Stimulated activated naive CD8-positive, alpha-beta T cell treated with anti-CD3 and anti-CD28 coated beads, Interleukin-15, Interleukin-2, amounts not matched to agents 100 ng/mL and 50 ng/mL, for 24 hours (primary cell): ENCODE results near the gene MAP3K7CL.

Source experiments
- H3K27ac Mint-ChIP-seq: one replicate; pipeline ENCODE4 v1.8.0; 2021; ENCODE audit warnings: mild to moderate bottlenecking, mixed read lengths
- H3K27me3 Mint-ChIP-seq: one replicate; pipeline ENCODE4 v1.8.0; 2021; ENCODE audit warnings: mixed read lengths
- H3K36me3 Mint-ChIP-seq: one replicate; pipeline ENCODE4 v1.8.0; 2021; ENCODE audit warnings: low read depth, mixed read lengths
- H3K4me1 Mint-ChIP-seq: one replicate; pipeline ENCODE4 v1.8.0; 2021; ENCODE audit warnings: low read depth, mixed read lengths
- H3K4me3 Mint-ChIP-seq: one replicate; pipeline ENCODE4 v1.8.0; 2021; ENCODE audit warnings: mild to moderate bottlenecking, mixed read lengths
- H3K9me3 Mint-ChIP-seq: one replicate; pipeline ENCODE4 v1.8.0; 2021; ENCODE audit warnings: mixed read lengths

Gene MAP3K7CL, protein sequence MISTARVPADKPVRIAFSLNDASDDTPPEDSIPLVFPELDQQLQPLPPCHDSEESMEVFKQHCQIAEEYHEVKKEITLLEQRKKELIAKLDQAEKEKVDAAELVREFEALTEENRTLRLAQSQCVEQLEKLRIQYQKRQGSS

DNA sequence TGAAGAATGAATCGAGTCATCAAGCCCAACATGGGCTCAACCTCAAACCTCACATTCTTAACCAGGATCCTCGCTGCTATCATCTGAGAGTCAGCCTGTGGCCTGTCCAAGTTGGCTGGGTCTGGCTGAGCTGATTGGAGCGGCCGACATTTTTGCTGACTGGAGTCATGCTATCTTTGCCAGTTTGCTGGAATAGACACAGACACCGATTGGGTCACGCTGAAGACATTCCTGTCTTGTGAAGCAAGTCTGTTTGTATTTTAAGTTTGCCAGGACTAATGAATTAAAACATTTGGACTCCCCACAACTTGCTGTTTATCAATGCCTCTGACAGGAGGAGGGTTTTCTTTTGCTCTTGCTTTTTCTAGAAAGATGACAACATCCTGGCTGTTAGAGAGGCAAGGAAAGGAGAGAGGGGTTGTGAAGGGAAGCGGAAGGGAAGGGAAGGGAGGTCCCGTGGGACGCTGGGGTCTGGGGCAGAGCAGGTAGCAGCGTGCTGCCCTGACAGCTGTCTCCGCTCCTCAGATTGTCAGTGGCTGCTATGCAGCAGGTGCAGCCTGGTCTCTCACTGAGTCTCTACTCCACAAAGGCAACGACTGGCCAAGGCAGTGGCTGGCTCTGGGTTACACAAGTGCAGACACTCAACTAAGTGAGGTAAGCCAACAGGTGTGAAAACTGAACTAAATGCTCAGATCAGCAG lies at the start of gene MAP3K7CL:
Gene MAP3K7CL, plus strand, starts transcription at position 375 of the 700 bp plus-strand sequence. CDS start 2,701 bp downstream, outside the sequence.
- Mint-ChIP-seq H3K27ac (no peak within 1 kb of the TSS), H3K36me3 (peaks cover 3% of the 10 kb centered on the region), H3K9me3 (peaks cover 4% of the 10 kb centered on the region), H3K4me3 (no peak within 1 kb of the TSS), H3K4me1 (no peaks in the 10 kb centered on the region), H3K27me3 (no peaks in the 10 kb centered on the region)

DNA sequence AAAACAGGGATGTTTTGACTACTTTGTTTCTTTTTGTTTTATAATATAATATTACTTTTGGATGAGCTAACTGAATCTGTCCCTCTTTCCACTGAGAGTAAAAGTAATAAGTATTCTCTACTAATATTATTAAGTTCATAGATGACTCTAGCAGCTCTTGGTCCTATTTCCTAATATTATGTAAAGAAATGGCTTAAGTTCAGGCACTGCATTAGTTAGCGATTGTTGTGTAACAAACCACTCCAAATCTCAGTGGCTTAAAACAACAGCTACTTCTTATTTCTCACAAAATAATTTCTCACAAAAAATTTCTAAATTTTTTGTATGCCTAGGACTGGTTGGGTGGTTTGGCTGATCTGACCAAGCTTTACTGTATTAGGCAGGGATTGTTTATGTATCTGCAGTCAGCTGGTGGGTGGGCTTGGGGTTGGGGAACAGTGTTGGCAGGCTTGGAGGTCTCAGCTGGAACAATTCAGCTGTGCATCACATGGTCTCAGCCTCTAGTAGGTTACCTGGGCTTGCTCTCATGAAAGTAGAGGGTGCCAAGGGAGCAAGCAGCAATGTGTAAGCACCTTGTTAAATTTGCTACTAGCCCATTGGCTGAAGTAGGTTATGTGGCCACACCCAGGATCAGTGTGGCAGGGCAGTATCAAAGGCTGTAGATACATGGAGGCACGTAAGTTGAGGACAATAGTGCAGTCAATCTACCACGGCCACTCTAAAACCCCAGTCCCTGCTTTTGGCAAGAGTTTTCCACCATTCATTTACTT lies 48.2 kb upstream of the MAP3K7CL start:
- Mint-ChIP-seq H3K27ac (peak overlapping the region; percentile 16), H3K9me3 (no peaks in the 10 kb centered on the region)

DNA sequence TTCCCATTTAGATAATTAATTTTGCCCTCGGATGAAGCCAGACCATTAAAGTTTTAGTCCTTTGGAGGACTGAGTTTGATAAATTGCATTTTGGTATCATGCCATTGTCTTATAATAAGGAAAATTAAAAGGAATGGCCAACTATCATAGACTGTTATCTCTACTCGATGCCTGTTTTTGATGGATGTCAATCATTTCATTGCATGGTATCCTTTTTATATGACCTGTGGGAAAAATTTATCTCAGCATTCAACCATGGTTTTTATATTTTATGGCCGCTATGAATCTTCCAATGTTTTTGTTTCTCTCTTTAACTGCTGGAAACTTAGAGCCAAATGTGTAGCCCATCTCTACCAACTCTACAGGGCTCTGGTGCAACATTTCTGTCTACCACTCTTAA lies 47.1 kb upstream of the MAP3K7CL start:
- Mint-ChIP-seq H3K27ac (no peak overlapping the region), H3K36me3 (no peaks in the 10 kb centered on the region), H3K27me3 (no peaks in the 10 kb centered on the region), H3K4me3 (no peak overlapping the region), H3K4me1 (peaks cover 46% of the 10 kb centered on the region), H3K9me3 (no peaks in the 10 kb centered on the region)

More for the DNA sequence above, 48.2 kb upstream of the MAP3K7CL start:
- no peak overlapping the region for H3K4me3 Mint-ChIP-seq
- H3K27me3 Mint-ChIP-seq: no peaks in the 10 kb centered on the region
- H3K36me3 Mint-ChIP-seq: no peaks in the 10 kb centered on the region
- H3K4me1 Mint-ChIP-seq: peaks cover 55% of the 10 kb centered on the region

DNA sequence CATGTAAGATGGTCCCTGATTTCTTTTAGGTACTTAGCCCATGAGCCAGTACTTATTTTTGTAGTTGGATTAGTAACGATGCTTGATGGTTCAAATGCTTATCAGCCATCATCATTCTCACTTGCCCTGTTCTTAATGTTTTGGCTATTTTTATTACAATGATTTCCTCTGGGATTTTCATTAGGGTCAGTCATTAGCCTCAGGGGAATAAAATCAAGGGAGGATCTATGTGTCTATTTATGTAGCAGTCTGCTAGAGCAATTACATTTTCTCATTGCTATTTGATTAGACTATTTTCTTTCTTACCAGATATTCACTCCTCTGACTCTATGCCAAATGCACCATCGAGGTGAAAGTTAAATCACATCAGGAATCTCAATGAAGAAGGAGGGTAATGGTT lies 46.1 kb upstream of the MAP3K7CL start:
- Mint-ChIP-seq H3K27ac (no peak overlapping the region), H3K36me3 (no peaks in the 10 kb centered on the region), H3K27me3 (no peaks in the 10 kb centered on the region), H3K9me3 (no peaks in the 10 kb centered on the region), H3K4me3 (no peak overlapping the region), H3K4me1 (peaks cover 36% of the 10 kb centered on the region)

DNA sequence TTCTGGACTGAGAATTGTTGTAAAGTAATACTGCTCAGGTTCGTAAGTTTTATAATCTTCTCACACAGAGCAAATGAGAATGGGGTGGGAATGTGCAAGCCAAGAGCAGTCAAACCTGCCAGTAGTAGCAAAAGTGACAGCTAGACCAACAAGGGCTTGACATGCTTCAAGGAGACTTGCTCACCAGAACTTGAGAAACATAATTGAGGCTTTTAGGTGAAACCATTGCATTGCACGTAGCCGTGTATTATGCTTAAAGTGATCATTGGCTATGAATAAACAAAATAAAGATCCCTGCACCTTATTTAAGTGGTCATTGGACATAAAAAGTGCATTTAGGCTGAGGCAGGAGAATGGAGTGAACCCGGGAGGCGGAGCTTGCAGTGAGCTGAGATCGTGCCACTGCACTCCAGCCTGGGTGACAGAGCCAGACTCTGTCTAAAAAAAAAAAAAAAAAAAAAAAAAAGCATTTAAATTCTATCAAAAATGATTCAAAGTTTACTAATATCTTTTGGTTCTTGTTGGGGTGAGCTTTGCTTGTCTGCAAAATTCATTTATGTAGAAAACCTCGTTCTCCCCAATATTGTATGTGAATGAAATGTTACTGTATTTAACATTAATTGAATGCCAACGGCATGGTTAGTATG lies 45.2 kb upstream of the MAP3K7CL start:
- H3K27me3 Mint-ChIP-seq: no peaks in the 10 kb centered on the region
- H3K27ac Mint-ChIP-seq: no peak overlapping the region
- no peaks in the 10 kb centered on the region for H3K36me3 Mint-ChIP-seq
- no peaks in the 10 kb centered on the region for H3K9me3 Mint-ChIP-seq
- H3K4me1 Mint-ChIP-seq: peaks cover 27% of the 10 kb centered on the region
- H3K4me3 Mint-ChIP-seq: no peak overlapping the region

DNA sequence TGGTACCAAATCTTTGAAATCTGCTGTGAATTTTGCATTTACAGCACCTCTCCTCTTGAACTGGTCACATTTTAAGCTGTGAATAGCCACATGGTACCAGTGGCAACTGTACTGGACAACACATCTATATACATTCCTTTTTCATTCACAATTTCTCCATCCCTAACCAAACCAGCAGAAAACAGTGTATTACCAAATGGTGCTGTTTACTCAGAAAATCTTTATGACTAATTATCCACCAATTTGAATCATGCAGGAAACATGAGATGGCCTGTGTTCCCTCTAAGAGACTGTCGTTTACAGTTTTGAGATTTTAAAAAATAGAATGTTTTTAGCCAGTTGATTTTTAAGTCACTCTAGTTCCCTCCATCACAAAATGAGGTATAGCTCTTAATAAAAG lies 39.4 kb upstream of the MAP3K7CL start:
- Mint-ChIP-seq H3K9me3 (no peaks in the 10 kb centered on the region), H3K4me3 (no peak overlapping the region), H3K27ac (no peak overlapping the region), H3K36me3 (peaks cover 15% of the 10 kb centered on the region), H3K27me3 (no peaks in the 10 kb centered on the region), H3K4me1 (no peaks in the 10 kb centered on the region)

DNA sequence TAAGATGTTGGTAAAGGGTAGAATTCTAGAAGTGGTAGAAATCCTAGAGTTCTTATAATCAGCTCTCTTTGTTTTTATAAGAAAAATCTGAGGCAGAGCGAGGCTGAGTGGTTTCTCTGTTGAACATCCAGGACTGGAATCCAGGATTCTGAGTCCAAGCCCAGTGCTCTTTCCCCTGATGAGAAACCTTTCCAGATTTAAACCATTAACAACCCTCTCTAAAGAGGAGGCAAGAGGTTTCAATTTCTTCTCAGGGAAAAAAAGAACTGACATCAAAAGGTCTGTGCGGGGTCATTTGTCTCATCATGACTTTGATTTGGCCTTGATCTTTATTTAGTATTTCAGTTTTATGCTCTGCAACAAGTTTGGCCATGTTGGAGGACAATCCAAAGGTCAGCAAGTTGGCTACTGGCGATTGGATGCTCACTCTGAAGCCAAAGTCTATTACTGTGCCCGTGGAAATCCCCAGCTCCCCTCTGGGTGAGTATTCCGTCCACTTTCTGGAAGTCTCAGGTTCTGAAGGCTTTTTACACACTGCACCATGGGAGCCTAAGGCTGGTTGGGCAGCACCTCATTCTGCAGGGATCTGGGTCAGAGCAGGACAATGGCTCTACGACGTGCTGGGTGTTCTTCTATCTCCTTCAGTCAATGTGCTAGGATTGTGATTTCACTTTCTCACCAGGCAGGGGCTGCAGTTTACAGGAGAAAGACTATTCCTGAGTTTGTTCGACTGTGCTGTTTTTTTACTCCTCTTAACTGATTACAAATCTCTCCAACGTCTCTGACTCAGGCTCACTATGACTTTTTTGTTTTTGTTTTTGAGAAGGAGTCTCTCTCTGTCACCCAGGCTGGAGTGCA lies 38.1 kb upstream of the MAP3K7CL start:
- Mint-ChIP-seq H3K4me1 (no peaks in the 10 kb centered on the region), H3K27ac (no peak overlapping the region), H3K9me3 (no peaks in the 10 kb centered on the region), H3K36me3 (peaks cover 15% of the 10 kb centered on the region), H3K4me3 (no peak overlapping the region), H3K27me3 (no peaks in the 10 kb centered on the region)

DNA sequence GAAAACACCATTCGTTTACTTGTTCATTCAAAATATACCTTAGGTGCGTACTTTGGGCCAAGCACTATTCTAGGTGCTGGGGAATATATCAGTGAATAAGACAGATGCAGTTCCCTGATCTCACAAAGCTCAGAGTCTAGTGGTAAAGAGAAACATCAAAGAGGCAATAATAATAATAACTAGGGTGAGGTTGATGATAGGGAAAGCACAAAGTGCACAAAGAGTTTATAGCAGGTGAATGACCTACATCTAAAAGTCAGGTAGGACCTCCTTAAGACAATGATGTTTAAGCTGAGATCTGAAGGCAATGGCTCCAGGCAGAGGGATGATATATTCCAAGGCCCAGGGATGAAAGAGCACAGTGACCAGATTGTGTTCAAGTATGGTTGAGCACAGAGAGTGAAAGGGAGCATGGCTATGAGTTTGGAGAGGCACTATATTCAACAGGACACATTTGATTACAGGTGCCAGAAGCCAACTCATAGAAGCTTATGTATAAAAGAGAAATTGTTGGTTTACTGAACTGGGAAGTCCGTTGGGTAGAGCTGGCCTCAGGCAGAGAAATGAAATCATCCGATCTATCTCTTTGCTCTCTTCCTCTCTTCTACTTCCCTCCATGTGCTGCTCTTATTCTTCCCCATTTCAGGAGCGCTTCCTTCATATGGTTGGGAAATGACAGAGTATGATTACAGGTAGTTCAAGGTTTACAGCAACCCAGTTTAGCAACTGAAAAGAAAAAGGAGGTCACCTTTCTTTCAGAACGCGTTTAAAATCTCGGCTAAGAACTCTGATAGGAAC lies 34.0 kb upstream of the MAP3K7CL start:
- no peaks in the 10 kb centered on the region for H3K9me3 Mint-ChIP-seq
- peaks cover 19% of the 10 kb centered on the region for H3K36me3 Mint-ChIP-seq
- H3K4me3 Mint-ChIP-seq: no peak overlapping the region
- no peak overlapping the region for H3K27ac Mint-ChIP-seq
- H3K27me3 Mint-ChIP-seq: no peaks in the 10 kb centered on the region
- H3K4me1 Mint-ChIP-seq: no peaks in the 10 kb centered on the region

DNA sequence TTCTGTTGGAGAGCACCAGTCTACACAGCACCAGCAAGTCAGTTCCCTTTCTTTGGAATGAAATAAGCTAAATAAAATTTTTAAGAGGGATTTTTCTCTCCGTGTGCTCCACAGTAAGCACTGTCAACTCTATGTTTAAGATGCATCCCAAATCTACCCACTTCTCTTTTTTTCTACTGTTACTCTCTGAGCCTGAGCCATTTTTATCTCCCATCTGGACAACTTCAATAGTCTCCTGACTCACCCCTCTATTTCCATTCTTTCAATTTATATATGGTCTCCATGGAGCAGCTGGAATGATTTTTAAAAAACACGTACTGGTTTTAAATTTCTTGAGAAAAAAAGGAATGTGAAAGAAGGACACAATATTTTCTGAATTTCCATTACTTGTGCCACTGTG lies 32.3 kb upstream of the MAP3K7CL start:
- H3K4me1 Mint-ChIP-seq: no peaks in the 10 kb centered on the region
- no peaks in the 10 kb centered on the region for H3K9me3 Mint-ChIP-seq
- no peak overlapping the region for H3K4me3 Mint-ChIP-seq
- no peaks in the 10 kb centered on the region for H3K27me3 Mint-ChIP-seq
- H3K36me3 Mint-ChIP-seq: peaks cover 18% of the 10 kb centered on the region
- no peak overlapping the region for H3K27ac Mint-ChIP-seq

DNA sequence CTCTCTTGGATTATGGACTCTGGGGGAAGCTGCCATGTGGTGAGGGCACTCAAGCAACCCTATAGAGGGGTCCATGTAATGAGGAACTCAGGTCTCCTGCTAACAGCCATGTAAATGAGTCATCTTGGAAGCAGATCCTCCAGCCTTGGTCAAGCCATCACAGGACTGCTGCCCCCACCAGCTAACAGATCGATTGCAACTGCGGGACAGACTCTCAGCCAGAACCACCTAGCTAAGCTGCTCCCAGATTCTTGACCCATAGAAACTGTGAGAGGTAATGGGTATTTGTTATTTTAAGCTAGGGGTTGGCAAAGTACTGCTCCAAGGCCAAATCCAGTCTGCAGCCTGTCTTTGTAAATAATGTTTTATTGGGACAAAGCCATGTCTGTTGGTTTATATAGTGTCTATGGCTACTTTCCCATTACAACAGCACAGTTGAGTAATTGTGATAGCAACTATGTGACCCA lies 27.6 kb upstream of the MAP3K7CL start:
- H3K4me1 Mint-ChIP-seq: no peaks in the 10 kb centered on the region
- no peaks in the 10 kb centered on the region for H3K9me3 Mint-ChIP-seq
- H3K36me3 Mint-ChIP-seq: peaks cover 16% of the 10 kb centered on the region
- no peak overlapping the region for H3K27ac Mint-ChIP-seq
- H3K27me3 Mint-ChIP-seq: no peaks in the 10 kb centered on the region
- H3K4me3 Mint-ChIP-seq: no peak overlapping the region

DNA sequence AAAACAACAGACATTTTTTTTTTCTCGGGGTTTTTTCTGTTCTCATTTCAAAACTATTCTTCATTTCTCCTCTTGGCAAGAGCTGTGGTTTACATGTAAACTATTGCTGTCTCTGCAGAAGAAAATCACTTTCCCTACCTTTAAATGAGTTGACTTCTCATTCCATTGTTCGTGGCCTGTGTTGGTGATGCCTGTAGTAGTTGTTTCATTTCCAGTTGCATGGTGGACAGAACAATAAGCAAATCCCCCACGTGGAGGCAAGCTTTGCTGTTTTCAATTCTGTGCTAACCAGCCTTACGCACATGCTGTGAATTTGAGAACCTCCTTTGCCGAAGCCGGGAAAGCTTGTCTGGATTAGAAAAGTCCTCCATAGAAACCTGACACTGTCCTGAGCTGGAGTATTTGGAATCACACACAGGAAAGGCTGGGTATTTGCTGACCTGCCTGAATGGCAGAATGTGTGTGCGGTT lies 26.2 kb upstream of the MAP3K7CL start:
- H3K9me3 Mint-ChIP-seq: no peaks in the 10 kb centered on the region
- H3K4me1 Mint-ChIP-seq: no peaks in the 10 kb centered on the region
- no peaks in the 10 kb centered on the region for H3K27me3 Mint-ChIP-seq
- no peak overlapping the region for H3K27ac Mint-ChIP-seq
- peaks cover 16% of the 10 kb centered on the region for H3K36me3 Mint-ChIP-seq
- no peak overlapping the region for H3K4me3 Mint-ChIP-seq

DNA sequence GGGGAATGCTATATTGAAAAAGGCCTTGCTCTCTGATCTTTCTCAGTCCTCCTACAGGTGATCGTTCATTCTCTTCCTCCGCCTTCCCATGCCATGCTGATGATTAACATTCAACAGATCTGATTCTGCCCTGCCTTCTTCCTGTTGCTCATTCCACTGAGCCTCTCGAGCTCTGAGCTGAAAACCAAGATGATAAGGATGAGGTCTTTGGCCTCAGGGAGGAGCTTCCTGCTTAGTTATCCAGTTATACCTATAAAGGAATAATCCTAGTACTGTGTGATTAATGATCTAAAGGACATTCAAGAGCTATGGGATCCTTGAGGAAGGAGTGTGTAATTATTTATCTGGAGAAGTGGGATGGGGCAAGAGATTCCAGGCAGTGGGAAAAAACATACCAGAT lies 25.2 kb upstream of the MAP3K7CL start:
- Mint-ChIP-seq H3K27ac (no peak overlapping the region), H3K9me3 (no peaks in the 10 kb centered on the region), H3K36me3 (peaks cover 12% of the 10 kb centered on the region), H3K27me3 (no peaks in the 10 kb centered on the region), H3K4me3 (no peak overlapping the region), H3K4me1 (no peaks in the 10 kb centered on the region)

DNA sequence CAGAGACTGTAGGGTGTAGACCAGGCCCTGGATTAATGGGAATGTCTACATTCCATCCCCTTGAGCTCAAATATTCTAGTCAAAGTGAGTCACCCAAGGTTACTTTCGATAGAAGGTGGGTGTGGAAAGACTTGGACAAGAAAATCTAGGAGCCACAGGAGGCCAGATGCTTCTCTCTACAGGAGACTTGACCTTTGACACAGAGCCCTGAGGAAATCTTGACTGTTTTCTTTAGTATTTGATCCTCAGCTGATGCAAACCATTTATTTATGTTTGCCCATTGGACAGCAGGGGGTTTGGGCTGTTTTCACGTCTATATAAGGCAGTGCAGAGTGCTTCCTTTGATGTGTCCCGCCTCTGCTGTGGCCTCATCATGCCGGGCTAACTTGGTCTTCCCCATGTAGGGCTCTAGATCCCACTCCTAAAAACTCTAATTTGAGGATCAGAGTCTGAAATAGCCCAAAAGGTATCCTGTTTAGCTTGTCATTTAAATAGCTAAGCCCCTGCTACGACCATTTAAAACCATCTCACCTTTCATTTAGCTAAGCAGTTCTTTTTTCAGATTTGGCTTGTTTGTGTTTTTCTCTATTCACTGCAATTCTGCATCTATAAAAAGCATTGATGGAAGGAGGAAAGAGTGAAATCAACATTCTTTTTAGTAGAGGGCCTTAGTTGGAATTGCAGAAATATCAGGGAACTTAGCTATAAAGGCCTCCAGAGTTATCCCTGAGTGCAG lies 15.5 kb upstream of the MAP3K7CL start:
- Mint-ChIP-seq H3K9me3 (no peaks in the 10 kb centered on the region), H3K27ac (no peak overlapping the region), H3K36me3 (no peaks in the 10 kb centered on the region), H3K4me1 (no peaks in the 10 kb centered on the region), H3K27me3 (no peaks in the 10 kb centered on the region), H3K4me3 (no peak overlapping the region)
